Activated gamma-delta T cell (primary cell): Measurements from ENCODE around the gene CACNA1F.
A peak's percentile ranks its signal among the peaks of the same experiment; 100 is the strongest.

Experiments used
- DNase-seq: peaks from one replicate; lab custom pipeline; 2025; lab: John Stamatoyannopoulos, UW

Gene CACNA1F

DNA sequence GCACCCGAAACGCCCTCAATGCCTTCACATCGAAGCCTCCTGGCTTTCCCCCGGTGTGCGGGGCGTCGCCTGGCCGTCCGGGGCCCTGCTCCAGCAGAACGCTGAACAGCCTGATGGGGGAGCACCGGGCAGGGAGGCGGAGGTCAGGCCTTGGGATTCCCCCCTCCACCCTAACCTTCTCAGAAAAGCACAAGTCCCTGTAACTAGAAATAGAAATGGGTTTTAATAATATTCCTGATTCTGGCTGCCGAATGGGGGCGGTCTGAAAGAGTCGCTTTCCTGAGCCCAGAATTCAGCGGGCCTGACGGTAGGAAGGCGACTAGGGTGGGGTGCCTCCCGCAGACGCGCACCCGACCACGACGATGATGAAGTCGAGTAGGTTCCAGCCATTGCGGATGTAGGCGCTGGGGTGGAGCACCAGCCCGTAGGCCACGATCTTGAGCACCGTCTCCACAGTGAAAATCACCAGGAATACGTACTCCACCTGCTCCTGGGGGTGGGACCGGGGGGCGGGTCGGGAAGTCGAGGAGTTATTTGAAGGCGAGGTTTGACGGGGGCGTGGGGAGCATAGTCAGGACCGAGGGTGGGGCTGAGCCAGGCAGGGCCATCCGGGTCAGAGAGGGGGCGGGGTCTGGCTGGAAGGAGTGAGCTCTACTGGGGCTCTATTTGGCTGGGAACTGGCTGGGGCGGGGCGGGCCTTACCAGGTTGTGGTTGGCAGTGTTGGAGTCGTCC lies 2.5 kb downstream of the CACNA1F start:
- DNase-seq: no peak

DNA sequence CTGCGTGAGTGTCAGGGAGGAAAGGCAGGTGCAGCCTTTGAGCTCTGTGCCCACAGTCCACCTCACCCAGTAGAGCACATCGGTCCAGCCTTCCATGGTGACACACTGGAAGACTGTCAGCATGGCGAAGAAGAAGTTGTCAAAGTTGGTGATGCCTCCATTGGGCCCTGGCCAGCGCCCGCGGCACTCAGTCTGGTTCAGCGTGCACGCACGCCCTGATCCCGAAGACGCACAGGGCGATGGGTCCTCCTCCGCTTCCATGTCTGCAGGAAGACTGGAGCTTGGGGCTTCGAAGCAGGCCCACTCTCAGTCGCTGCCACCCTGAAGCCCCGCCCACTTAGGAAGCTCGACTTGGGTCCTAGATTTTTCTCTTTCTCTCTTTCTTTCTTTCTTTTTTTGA lies 5.0 kb downstream of the CACNA1F start:
- DNase-seq: no peak

DNA sequence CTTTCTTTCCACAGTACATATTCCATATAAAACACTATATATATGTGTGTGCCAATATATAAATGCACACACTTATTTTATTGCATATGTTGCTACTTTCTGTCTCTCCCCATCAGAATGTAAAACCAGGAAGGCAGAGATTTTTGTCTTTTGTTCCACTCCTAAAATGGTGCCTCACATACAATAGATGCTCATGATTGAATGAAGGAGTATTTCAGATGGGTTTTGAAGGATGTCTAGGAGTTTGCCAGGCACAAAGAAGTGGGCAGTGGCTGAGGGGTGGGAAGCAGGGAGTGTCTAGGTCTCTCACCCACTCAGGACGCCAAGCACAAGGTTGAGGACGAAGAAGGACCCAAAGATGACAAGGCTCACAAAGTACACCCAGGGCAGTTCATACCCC lies 5.4 kb downstream of the CACNA1F start:
- DNase-seq: no peak

DNA sequence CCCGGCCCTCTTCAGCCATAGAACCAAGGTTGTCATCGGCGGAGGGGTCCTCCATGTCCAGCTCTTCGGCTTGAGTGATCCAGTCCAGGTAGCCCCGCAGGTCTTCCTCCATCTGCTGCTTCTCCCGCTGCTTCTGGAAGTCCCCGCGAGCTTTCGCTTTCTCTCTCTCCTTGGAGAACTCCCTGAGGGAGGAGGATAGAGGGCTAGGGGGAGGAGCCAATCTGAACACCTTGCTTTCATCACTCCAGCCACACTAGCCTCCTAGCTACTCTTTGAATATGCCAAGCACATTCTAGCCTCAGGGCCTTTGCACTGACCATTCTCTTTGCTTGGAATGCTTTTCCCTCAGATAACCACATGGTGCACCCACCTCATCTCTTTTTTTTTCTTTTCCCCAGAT lies 6.2 kb downstream of the CACNA1F start:
- no peak for DNase-seq

DNA sequence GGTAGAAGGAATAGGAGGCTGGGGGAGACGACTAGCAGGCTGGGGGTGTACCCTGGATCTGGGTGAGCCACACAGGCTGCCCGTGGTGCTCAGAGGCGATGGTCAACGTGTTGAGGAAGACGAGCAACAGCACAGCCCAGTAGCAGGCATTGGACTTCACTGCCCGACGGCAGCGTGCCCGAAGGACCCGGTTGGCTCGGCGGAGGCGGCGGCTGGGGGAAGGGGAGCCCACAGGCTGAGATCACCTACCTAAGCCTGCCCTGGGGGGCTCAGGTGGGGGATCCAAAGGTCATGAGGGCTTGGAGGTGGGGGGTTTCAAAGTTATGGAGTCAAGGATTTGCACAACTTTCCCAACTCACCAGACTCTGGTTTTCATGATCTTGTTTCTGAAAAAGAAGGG lies 7.3 kb downstream of the CACNA1F start:
- DNase-seq: no peak

DNA sequence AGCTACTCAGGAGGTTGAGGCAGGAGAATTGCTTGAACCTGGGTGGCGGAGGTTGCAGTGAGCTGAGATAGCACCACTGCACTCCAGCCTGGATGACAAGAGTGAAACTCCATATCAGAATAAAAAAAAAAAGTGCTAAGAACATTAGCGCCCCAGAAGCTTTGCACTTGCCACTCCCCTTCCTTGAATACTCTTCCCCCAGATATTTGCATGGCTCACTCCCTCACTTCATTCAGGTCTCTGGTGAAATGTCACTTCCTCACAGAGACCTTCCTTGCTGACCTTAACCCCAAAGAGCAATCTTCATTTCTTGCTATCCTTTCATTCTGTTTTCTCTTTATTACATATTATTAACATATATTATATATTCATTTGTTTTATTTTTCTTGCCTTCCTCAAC lies 11.3 kb downstream of the CACNA1F start:
- DNase-seq: no peak

DNA sequence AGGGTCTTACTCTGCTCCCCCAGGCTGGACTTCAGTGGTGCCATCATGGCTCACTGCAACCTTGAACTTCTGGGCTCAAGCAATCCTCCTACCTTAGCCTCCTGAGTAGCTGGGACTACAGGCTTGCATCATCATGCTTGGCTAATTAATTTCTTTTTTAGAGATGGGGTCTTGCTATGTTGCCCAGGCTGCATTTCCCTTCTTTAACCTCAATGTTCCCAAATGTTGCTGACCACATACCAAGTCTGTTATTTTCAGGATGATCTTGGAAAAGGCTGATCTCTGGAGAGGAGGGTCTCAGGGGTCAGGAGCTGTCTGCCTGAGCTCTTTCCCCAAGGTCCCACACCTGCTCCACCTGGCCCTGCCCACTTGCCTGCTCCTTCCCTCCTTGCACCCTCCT lies 13.0 kb downstream of the CACNA1F start:
- no peak for DNase-seq

DNA sequence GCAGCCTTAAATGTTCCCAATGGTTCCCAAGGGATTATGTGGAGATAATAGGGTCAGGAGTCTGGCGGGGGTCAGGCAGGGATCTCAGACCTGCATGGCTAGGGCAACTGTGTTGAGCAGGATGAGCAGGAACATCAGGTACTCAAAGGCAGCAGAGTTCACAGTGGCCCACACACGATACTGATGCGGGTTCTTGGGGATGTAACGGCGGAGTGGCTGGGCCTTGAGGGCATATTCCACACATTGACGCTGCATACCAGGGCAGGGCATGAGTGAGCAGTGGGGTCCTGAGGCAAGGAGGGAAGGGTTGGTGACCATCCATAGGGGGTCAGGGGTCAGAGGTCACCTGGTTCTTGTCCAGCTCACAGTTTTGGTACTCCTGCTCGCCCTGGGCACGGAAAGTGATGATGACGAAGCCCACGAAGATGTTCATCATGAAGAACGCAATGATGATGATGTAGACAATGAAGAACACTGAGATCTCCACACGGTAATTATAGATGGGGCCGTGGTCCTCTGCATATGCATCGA lies 18.1 kb downstream of the CACNA1F start:
- no peak for DNase-seq

DNA sequence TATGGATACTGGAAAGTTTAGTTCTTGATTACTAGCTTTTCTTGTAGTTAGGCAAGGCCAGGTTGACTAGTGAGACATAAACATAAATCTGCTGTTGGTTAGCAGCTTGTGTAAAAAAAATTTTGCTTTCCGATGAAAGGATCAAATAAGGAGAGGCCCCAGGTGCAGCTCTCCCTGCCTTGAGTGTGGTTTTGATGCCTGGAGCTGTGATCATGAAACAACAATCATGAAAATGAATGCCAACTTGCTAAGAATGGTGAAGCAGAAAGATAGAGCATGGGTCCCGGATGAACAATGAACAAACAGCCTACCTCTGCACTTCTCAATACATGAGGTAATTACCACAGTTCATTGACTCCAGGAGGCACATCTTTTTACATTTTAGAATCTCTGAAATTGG lies 18.7 kb downstream of the CACNA1F start:
- no peak for DNase-seq

DNA sequence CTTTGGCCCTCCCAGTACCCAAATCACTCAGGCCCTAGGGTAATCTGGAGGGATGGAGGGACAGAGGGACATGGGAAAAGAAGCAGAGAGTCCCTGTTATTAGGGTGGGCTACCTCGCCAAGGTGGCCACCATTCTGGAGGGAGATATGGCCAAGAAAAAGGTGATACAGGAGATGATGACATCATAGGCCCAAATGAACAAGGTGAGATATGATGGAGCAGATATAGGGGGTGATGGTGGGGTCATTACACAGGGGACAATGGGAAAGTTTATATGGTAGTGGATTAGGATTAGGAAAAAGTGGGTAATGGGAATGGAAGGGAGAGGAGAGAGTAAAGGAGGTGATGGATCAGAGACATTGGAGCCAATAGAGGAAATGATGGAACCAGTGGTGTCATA lies 20.3 kb downstream of the CACNA1F start:
- DNase-seq: no peak

DNA sequence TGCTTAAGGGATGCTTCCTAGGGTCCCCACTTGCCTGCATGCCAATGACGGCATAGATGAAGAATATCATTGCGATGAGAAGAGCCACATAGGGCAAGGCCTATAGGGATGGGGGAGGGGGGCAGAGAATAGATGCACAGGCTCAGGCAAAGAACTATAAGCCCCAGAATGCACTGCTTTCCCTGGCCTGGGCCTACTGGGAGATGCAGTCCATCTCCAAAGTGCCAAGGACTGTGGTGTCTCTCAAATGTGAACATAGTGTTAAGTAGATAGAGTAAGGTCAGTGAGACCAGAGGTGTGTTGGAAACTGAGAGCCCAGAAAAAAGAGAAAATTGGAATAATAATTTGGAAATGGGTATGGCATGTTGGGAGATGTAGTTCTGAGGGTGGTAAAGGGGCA lies 20.9 kb downstream of the CACNA1F start:
- DNase-seq: no peak

DNA sequence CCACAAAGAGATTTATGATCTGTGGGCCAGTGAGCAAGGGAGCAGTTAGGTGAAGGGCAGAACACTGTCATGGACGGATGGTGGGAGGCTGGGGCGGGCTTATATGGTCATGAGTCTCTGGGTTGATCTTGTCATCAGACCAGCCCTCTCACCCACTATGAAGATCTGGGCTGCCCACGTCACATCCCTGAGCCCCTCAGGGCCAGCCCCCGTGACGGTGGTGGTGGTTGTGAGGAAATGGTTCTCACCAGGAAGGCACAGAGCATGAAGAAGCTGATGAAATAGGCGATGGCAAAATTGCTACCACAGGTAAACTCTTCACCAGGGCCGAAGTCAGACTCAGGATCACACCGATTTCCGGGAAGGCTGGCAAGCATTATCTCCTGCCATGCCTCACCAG lies 22.1 kb downstream of the CACNA1F start:
- no peak for DNase-seq

DNA sequence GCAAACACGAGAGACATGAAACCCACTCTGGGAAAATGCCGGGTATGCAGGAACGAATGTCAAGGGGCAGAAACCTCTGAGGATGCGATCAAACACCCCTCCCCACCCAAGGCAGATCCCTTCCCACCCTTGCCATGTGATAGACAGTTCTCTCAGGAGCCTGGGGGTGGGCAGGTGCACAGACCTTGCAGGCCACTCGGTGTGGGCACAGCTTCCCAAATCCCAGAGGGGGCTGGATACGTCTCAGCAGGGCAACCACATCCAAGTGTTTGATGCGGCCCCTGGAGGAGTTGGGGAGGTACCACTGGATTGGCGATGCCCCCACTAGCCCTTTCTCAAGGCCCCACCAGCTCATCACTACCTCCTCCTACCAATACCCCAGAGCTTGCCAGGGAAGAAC lies 22.7 kb downstream of the CACNA1F start:
- no peak for DNase-seq

DNA sequence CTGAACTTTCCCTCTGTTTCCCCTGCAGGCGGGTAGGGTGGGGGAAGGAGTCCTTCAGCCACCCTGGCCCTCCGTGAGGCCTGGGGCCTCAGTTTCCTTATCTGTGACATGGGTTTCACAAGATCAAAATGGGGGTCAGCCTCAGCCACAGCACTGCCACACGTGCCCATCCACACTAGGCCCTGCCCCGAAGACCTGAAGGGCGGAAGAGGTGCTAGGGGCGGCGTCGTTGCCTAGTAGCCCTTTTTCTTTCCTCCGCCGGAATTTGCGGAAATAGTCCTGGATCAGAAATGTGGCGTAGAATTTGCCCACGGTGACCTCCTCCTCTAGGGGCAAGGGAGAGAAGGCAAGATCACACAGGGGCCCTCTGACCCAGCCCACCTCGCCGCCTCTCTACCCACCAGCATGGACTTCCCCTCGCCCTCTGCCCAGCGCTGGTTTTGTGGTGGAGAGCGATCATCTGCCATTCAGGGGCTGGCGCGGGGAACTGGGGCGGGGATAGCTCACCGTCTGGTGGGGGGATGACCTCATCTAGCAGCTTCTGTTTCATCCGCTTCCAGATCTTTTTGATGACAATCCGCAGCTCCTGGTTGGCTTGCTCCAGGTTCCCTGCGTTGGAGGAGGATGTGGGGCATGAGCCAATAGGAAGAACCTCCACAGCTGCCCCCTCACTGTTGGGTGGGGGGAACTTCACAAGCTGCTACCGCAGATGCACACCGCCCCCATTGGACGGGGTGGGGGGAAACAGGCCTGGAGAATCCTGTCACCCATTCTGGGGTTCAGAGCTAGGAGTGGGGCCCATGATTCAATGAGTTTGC lies 23.5 kb downstream of the CACNA1F start:
- no peak for DNase-seq

DNA sequence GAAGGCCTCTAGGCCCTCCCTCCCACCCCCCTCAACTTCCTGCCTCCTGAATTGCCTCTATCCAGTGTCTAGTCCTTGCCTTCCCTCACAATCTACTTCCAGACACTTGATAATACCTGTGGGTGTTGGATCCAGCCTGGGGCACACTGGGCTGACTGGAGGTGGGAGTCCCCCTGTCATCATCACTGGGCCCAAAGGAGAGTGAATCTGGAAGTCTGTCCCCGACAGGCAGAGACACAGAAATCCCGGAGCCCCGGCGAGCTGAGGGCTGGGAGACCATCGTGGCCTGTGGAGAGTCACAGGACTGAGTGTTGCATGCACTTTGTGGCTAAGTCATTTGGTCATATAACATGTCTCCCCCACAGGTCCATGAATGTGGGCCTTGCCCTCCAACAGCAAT lies 24.7 kb downstream of the CACNA1F start:
- DNase-seq: no peak

DNA sequence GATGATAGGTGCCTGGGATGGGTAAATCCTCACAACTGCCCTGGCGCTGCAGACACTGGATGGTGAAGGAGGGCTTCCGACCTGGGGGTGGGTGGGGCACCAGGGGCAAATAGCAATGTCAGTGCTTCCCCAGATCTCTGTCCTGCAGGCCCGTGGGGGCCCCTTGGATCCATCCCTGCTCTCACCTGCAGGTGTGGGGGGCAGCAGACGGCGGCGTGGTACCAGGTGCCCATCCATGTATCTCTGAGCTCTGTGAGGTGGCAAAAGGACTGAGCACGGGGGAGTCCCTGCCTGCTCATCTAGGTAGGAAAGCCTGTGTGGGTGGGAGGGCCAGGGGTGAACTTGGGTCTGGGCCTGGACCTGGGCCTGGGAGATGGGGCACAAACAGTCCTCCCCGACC lies 26.6 kb downstream of the CACNA1F start:
- DNase-seq: no peak

DNA sequence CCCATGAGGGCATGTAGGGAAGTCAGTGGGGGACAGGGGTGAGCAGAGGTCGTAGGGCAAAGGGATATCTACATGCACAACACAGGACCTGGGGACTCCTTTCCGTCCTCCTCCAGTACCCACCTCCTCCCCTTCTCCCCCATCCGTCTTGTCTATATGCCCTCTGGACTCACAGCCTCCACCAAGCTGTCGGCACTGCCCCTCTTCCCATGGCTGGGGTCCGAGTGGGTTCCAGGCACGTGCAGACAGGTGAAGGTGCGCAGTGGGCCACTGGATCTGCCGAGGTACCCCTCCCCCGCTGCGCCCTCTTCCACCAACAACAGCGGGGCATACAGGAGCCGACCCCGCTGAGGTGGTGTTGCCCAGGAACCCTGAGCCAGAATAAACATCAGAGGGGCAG lies 27.7 kb downstream of the CACNA1F start:
- DNase-seq: no peak

DNA sequence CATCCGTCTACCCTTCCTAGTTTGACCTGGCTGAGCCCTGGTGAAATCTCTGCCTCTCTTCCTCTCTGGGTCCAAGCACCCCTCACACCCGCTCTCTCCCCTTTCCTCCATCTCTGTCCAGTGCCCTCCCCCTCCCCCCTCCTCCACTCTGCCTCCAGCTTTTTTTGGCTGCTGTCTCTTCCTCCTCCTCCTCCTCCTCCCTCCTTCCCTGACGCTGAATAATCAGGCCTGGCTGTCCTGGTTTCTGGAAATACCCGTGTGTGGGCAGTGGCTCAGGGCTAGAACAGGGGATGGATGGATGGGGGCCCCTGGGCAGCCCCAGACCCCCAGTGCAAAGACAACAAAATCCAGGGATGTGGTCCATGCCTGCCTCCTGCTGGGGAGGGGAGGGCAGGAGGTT lies 28.4 kb downstream of the CACNA1F start:
- DNase-seq: no peak

DNA sequence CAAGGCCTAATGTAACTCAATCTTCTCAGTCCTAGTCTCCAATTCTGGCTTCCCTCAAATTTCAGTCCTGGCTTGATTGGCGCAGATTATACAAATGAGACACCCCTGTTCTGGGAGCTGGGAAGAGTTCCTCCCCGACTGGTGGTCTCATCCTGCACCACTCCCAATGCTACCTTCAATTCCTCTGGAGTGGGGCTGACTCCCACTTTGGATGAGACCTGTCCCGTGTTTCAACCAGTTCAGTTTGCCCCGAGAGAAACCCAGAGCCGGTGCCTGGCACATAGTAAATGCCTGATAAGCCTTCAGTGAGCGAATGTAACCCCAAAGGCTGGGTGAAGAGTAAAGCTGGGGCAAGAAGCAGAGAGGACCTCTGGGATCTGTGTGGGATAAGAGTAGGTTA lies 29.1 kb downstream of the CACNA1F start:
- no peak for DNase-seq

DNA sequence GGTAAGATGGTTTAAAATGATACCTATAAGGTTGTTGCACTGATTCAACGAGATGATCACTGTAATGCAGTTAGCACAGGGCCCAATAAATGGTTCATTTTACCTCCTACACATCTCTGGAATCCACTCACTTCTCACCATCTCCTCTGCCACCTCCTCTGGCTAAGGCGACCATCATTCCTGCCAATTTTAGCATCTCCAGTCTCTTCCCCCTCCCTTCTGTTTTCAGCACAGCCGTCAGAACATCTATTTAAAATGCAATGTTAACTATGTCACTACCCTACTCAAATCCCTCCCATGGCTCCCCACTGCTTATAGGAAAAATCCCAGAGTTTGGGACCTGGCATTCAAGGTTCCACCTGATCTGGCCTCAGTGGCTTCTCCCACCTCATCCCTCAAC lies 29.6 kb downstream of the CACNA1F start:
- no peak for DNase-seq

DNA sequence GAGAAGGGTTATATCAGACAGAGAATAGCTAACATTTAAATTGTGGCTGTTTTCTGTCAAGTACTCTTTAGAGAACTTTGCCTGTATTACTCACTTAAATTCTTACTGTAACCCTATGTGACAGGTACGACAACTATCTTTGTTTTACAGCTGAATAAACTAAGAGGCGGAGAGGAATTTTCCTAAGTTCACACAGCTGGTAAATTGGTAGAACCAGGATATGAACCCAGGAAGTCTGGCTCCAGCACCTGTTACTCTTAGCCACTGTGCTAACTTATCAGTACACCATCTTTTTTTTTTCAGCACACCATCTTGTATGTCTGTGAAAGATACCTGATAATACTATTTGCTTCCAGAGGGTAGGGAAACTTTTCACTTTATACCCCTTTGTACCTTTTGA lies 31.1 kb downstream of the CACNA1F start:
- no peak for DNase-seq

DNA sequence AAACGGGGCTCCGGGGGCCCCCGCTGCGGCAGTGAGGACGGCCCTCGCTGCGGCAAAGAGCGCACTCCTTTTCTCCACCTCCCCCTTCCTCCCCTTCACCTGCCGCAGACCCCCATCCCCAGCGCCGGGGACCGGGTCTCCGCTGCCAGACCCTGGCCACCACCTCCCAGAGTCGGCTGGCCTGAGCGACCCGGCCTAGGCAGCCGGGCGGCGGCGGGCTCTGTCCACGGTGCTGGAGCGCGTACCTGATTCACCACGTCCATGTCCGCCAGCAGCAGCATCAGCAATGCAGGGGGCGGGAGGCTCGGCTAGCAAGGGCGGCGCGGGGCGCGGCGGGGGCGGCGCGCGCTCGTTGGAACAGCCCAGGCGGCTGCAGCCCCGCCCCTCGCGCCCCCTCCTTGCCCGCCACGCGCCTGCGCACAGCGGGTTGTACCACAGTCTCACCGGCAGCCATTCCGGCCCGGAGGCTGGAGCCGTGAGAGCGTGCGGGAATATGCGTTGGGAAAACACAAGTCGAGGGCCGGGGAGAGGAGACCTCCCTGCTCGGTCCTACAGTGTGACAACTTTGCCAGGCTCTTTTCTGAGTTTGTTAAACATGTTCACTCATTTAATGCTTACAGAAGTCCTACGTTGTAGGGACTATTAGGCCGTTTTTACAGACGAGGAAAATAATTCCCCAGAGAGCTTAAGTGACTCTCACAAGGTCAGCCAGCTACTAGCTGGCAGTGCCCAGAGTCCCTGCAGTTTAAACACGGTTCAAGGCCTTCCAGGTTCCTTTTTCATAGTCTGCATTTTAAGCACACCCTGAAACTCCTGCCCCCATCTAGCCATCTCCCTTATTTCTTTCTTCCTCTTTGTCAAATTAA lies 33.0 kb downstream of the CACNA1F start, which contains the start of gene SYP:
Gene SYP, minus strand, starts transcription at position 288 of the 866 bp plus-strand sequence. Its CDS starts 7 bp downstream, at position 281.
- peak; percentile 84 for DNase-seq

DNA sequence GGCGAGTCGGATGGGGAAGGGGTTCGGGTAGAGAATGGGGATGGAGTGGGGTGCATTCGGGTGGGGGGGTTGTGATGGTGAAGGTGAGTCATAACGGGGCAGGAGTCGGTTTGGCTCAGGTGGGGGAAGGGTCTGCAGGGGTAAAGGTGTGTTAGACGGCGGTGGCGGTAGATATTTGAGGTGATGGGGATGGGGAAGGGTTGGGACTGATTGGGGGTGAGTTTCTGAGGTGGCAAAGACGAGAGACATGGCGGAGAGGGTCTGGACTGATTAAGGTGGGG lies 33.9 kb downstream of the CACNA1F start:
- DNase-seq: no peak
